ENCODE results near the gene WAC.
A peak's percentile ranks its signal among the peaks of the same experiment; 100 is the strongest.
"Not testable (repeated sequence)": the region's sequence is repeated elsewhere in the genome, so short reads cannot be mapped to it uniquely, and the experiment has no call there.

The WAC gene

DNA sequence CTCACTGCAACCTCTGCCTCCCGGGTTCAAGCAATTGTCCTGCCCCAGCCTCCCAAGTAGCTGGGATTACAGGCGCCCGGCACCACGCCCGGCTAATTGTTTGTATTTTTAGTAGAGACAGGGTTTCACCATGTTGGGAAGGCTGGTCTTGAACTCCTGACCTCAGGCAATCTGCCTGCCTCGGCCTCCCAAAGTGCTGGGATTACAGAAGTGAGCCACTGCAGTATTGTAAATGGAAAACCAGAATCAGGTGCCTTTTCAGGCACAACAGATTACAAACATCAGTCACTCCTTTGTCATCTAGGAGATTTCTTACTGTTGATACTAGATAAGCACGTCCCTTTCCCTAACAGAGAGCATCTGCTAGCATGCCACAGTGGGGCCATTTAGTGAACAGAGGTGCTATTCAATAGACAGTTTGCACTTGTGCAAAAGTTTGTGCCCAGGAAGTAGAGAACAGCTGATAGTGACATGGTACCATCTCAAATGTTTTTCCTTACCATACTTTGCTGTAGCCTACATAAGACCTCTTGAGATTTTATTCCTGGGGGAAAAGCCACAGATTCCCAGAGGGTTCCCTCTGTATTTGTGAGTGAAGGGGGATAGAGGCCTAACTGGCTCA lies 24.5 kb upstream of the WAC start:
- no peak overlapping the region for H3K4me3 ChIP-seq (ENCODE audit: low read depth, low read length)
- TF ChIP-seq, protein P1, sequence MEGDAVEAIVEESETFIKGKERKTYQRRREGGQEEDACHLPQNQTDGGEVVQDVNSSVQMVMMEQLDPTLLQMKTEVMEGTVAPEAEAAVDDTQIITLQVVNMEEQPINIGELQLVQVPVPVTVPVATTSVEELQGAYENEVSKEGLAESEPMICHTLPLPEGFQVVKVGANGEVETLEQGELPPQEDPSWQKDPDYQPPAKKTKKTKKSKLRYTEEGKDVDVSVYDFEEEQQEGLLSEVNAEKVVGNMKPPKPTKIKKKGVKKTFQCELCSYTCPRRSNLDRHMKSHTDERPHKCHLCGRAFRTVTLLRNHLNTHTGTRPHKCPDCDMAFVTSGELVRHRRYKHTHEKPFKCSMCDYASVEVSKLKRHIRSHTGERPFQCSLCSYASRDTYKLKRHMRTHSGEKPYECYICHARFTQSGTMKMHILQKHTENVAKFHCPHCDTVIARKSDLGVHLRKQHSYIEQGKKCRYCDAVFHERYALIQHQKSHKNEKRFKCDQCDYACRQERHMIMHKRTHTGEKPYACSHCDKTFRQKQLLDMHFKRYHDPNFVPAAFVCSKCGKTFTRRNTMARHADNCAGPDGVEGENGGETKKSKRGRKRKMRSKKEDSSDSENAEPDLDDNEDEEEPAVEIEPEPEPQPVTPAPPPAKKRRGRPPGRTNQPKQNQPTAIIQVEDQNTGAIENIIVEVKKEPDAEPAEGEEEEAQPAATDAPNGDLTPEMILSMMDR (IDR thresholded peaks at IDR 0.05; ENCODE audit: insufficient read depth, low read length, missing control alignments) = no peak
- ChIA-PET CTCF (no interaction called here), POLR2A (no interaction called here)
- no peak for DNase-seq (ENCODE audit: low read depth, low spot score)

DNA sequence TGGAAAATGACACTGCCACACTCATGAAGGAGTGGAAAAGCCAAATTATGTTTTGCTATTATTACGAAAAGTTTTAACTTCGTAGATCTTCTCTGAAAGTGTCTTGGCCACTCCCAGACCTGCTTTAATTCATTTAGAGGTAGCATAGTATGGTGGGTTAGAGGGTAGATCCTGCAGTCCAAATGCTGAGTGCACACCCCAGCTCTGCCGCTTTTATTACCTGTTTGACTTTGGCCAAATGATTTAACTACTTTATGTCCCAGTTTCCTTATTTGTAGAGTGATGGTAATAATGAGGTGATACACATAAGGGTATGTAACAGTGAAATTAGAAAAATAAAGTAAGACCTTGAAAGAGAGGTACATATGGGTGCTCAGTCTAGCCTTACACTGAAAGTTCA lies 23.6 kb upstream of the WAC start:
- H3K4me3 ChIP-seq (ENCODE audit: low read depth, low read length) = no peak overlapping the region
- ChIA-PET POLR2A (no interaction called here), CTCF (no interaction called here)
- no peak for DNase-seq (ENCODE audit: low read depth, low spot score)
- TF ChIP-seq, protein P1 (IDR thresholded peaks at IDR 0.05; ENCODE audit: insufficient read depth, low read length, missing control alignments) = no peak

GRCh38 chr10:28514648-28515047 lies 18.3 kb upstream of the WAC start:
- TF ChIP-seq, protein P1 (IDR thresholded peaks at IDR 0.05; ENCODE audit: insufficient read depth, low read length, missing control alignments) = no peak

GRCh38 chr10:28520346-28520745 lies 12.6 kb upstream of the WAC start:
- no peak overlapping the region for H3K4me3 ChIP-seq (ENCODE audit: low read depth, low read length)
- ChIA-PET CTCF (no interaction called here), POLR2A (no interaction called here)
- no peak for DNase-seq (ENCODE audit: low read depth, low spot score)
- TF ChIP-seq, protein P1 (IDR thresholded peaks at IDR 0.05; ENCODE audit: insufficient read depth, low read length, missing control alignments) = no peak

More at GRCh38 chr10:28514648-28515047, 18.3 kb upstream of the WAC start:
- POLR2A ChIA-PET = no interaction called here
- DNase-seq (ENCODE audit: low read depth, low spot score) = no peak
- CTCF ChIA-PET = no interaction called here
- no peak overlapping the region for H3K4me3 ChIP-seq (ENCODE audit: low read depth, low read length)

DNA sequence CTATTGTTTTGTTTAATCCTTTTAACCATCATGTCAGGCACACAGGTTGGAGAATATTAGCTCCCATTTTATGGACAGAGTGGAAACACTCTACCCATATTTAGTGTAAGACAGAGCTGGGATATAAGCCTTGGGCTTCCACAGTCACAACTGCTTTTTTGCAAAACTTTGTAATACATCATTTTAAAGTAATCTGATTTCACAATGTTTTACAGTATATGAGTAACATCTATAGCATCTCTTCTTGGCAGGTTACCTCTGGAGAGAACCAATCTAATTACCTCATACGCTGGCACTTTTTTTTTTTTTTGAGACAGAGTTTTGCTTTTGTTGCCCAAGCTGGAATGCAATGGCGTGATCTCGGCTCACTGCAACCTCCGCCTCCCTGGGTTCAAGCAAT lies 12.1 kb upstream of the WAC start:
- peak; percentile 26 for DNase-seq (ENCODE audit: low read depth, low spot score)
- H3K4me3 ChIP-seq (ENCODE audit: low read depth, low read length); POLR2A ChIA-PET; CTCF ChIA-PET: not testable (repeated sequence)

GRCh38 chr10:28521961-28522360 lies 11.0 kb upstream of the WAC start:
- CTCF ChIA-PET; H3K4me3 ChIP-seq (ENCODE audit: low read depth, low read length); POLR2A ChIA-PET; DNase-seq (ENCODE audit: low read depth, low spot score): not testable (repeated sequence)

GRCh38 chr10:28523725-28524252 lies 9.1 kb upstream of the WAC start:
- no peak overlapping the region for H3K4me3 ChIP-seq (ENCODE audit: low read depth, low read length)
- ChIA-PET POLR2A (no interaction called here), CTCF (no interaction called here)
- DNase-seq (ENCODE audit: low read depth, low spot score) = no peak
- TF ChIP-seq, protein P1 (IDR thresholded peaks at IDR 0.05; ENCODE audit: insufficient read depth, low read length, missing control alignments) = no peak

Data from AG04449 (cell line).